Endothelial cell of umbilical vein (primary cell): ENCODE data around the gene TGFB1. TPM values are rescaled to one million over a fixed set of nuclear protein-coding genes. Genes with fewer than 3 reads are reported as not detected.

Experiments
- BruUV-seq: library from RNA; stranded (reverse); fragments of 400-500 nt; replicated peaks from 2 replicates; lab custom pipeline; 2021; lab: Mats Ljungman, UMichigan
- CTCF ChIA-PET: fragments of 300-600, 350-600 bp; sonication (Branson Sonifier 250); formaldehyde crosslinking; loops from one replicate; lab custom pipeline; 2021; ENCODE audit warnings: antibody characterized with exemption, inconsistent platforms; lab: Charles Lee
- POLR2A ChIA-PET: fragments of 300-600, 350-600 bp; sonication (Branson Sonifier 250); formaldehyde crosslinking; loops from one replicate; lab custom pipeline; 2021; ENCODE audit warnings: antibody characterized with exemption, inconsistent platforms; lab: Charles Lee
- DNase-seq: peaks from one replicate; pipeline ENCODE4 v3.0.0-alpha.2; 2011; ENCODE audit warnings: low read depth, low spot score
- FAIRE-seq: peaks from 2 replicates; lab custom pipeline; 2011; peaks lifted over from hg19 to GRCh38; lab: Jason Lieb, UNC
- H2AFZ ChIP-seq: 2 replicates; pipeline ENCODE4 v1.6.0; 2012; ENCODE audit warnings: low read depth, low read length, control low read depth, inconsistent platforms
- H3K27ac ChIP-seq: 2 replicates; pipeline ENCODE4 v1.5.1; 2011; ENCODE audit warnings: low read depth, mild to moderate bottlenecking, control low read depth, low read length, moderate library complexity; ENCODE audit not compliant: insufficient read depth
- H3K27me3 ChIP-seq, 2 experiments: 2 replicates each; pipeline versions ENCODE4 v1.6.0 to v1.6.1; 2011; ENCODE audit warnings: low read length in 2 of 2, mixed read lengths in 1 of 2; ENCODE audit not compliant: control insufficient read depth in 2 of 2, insufficient read depth in 2 of 2
- H3K36me3 ChIP-seq, 2 experiments: 2 replicates in 1 of 2; 3 replicates in 1 of 2; pipeline ENCODE4 v1.5.1; 2011; ENCODE audit warnings: low read length in 2 of 2, mild to moderate bottlenecking in 1 of 2, moderate library complexity in 1 of 2; ENCODE audit not compliant: control insufficient read depth in 2 of 2, insufficient read depth in 2 of 2; ENCODE audit errors: extremely low read depth in 1 of 2
- H3K4me1 ChIP-seq: 3 replicates; pipeline ENCODE4 v1.5.1; 2011; ENCODE audit warnings: mild to moderate bottlenecking, low read length; ENCODE audit not compliant: control insufficient read depth, insufficient read depth; ENCODE audit errors: extremely low read depth
- H3K4me2 ChIP-seq: 2 replicates; pipeline ENCODE4 v1.6.1; 2011; ENCODE audit warnings: low read length, control low read depth, mixed read lengths; ENCODE audit not compliant: insufficient read depth
- H3K4me3 ChIP-seq, 3 experiments: fragments of 200-600 bp in 1 of 3; sonication (generic), shearing (Covaris generic) in 1 of 3; replicated peaks in 1 of 3; 2 replicates each; pipeline ENCODE4 v1.5.1; 2011 to 2016; ENCODE audit warnings: control low read depth in 3 of 3, low read length in 3 of 3, mild to moderate bottlenecking in 2 of 3, inconsistent platforms in 1 of 3, low read depth in 1 of 3, moderate library complexity in 1 of 3; ENCODE audit not compliant: insufficient read depth in 1 of 3
- H3K79me2 ChIP-seq: 2 replicates; pipeline ENCODE4 v1.6.0; 2012; ENCODE audit warnings: low read length, inconsistent platforms; ENCODE audit not compliant: control insufficient read depth, insufficient read depth
- H3K9ac ChIP-seq: replicated peaks from 2 replicates; pipeline ENCODE3; 2011; ENCODE audit warnings: low read length, control low read depth; ENCODE audit not compliant: insufficient read depth; ENCODE audit errors: extremely low read depth
- H3K9me1 ChIP-seq: replicated peaks from 3 replicates; pipeline ENCODE4 v1.6.0; 2011; ENCODE audit warnings: mild to moderate bottlenecking, low read length; ENCODE audit not compliant: control insufficient read depth, insufficient read depth; ENCODE audit errors: extremely low read depth
- H3K9me3 ChIP-seq: replicated peaks from 2 replicates; pipeline ENCODE4 v1.5.1; 2012; ENCODE audit warnings: low read length, inconsistent platforms; ENCODE audit not compliant: control insufficient read depth, insufficient read depth
- H4K20me1 ChIP-seq: replicated peaks from 2 replicates; pipeline ENCODE3; 2011; ENCODE audit warnings: mild to moderate bottlenecking, low read length; ENCODE audit not compliant: control insufficient read depth, insufficient read depth; ENCODE audit errors: extremely low read depth
- EZH2 ChIP-seq: IDR thresholded peaks from 2 replicates; pipeline ENCODE4 v1.6.1; 2012; ENCODE audit warnings: borderline replicate concordance, low read depth, mild to moderate bottlenecking, moderate library complexity, low read length, inconsistent platforms; ENCODE audit not compliant: severe bottlenecking
- FOS ChIP-seq: IDR thresholded peaks from 2 replicates; pipeline ENCODE4 v1.6.1; 2011; ENCODE audit warnings: mild to moderate bottlenecking, low read length, moderate library complexity, borderline replicate concordance; ENCODE audit not compliant: insufficient read depth
- GATA2 ChIP-seq: IDR thresholded peaks from 2 replicates; pipeline ENCODE4 v1.7.0; 2011; ENCODE audit warnings: low read depth, mild to moderate bottlenecking, moderate library complexity, mixed read lengths, low read length; ENCODE audit not compliant: insufficient read length, insufficient read depth
- JUN ChIP-seq: IDR thresholded peaks from 2 replicates; pipeline ENCODE4 v1.6.1; 2011; ENCODE audit warnings: borderline replicate concordance, low read depth; ENCODE audit not compliant: insufficient read length, insufficient read depth
- MAX ChIP-seq: IDR thresholded peaks from 2 replicates; pipeline ENCODE4 v1.6.1; 2011; ENCODE audit not compliant: insufficient read depth, insufficient read length
- MYC ChIP-seq: IDR thresholded peaks from one replicate; pipeline ENCODE4 v1.6.1; 2011; ENCODE audit warnings: mild to moderate bottlenecking, low read depth, low read length
- POLR2A ChIP-seq: IDR thresholded peaks from 2 replicates; pipeline ENCODE4 v1.6.1; 2012; ENCODE audit warnings: low read depth, mild to moderate bottlenecking, control low read depth, low read length
- POLR2AphosphoS5 ChIP-seq: IDR thresholded peaks from 2 replicates; pipeline ENCODE4 v1.6.1; 2012; ENCODE audit warnings: low read depth, mild to moderate bottlenecking, control low read depth, low read length, moderate library complexity; ENCODE audit not compliant: insufficient read depth
- dilution Hi-C: fragments of 300-500 bp; cut with MboI; formaldehyde crosslinking; loops from one replicate; pipeline ENCODE4 v1.15.0; 2019; ENCODE audit warnings: low sequenced_read_pairs; ENCODE audit not compliant: extremely low pct_ligation_motif_present
- intact Hi-C: fragments of 100-400 bp; cut with micrococcal nuclease; formaldehyde crosslinking; loops from one replicate; pipeline ENCODE4 v1.10.0; 2022
- polyA plus RNA-seq, 4 experiments: library from polyadenylated mRNA; depleted of rRNA in 3 of 4; stranded (reverse) in 3 of 4; unstranded in 1 of 4; fragments of >200 nt; gene quantifications; 2 replicates each; pipeline versions ENCODE4 v1.2.1 to v1.2.3, GENCODE V29; 2011 to 2012; ENCODE audit warnings: missing spikeins in 1 of 4
- total RNA-seq: library from RNA; stranded (reverse); gene quantifications from 2 replicates; pipeline ENCODE4 v1.2.3, GENCODE V29; 2021
- TF ChIP-seq, protein P1 (sequence below), 2 donors: IDR thresholded peaks; 1 replicate in 1 of 2; 2 replicates in 1 of 2; pipeline ENCODE4 v1.5.1; 2011; ENCODE audit warnings: low read length in 2 of 2, mild to moderate bottlenecking in 2 of 2, moderate library complexity in 2 of 2, control low read depth in 1 of 2, inconsistent platforms in 1 of 2, low read depth in 1 of 2; ENCODE audit not compliant: insufficient read depth in 1 of 2; ENCODE audit errors: extremely low read depth in 1 of 2

The TGFB1 gene
- total and polyA plus RNA-seq, 2 donors (not counting 3 experiments of a cell fraction or from before 2014, with no cell fraction given), result 64.4 to 250 TPM

DNA sequence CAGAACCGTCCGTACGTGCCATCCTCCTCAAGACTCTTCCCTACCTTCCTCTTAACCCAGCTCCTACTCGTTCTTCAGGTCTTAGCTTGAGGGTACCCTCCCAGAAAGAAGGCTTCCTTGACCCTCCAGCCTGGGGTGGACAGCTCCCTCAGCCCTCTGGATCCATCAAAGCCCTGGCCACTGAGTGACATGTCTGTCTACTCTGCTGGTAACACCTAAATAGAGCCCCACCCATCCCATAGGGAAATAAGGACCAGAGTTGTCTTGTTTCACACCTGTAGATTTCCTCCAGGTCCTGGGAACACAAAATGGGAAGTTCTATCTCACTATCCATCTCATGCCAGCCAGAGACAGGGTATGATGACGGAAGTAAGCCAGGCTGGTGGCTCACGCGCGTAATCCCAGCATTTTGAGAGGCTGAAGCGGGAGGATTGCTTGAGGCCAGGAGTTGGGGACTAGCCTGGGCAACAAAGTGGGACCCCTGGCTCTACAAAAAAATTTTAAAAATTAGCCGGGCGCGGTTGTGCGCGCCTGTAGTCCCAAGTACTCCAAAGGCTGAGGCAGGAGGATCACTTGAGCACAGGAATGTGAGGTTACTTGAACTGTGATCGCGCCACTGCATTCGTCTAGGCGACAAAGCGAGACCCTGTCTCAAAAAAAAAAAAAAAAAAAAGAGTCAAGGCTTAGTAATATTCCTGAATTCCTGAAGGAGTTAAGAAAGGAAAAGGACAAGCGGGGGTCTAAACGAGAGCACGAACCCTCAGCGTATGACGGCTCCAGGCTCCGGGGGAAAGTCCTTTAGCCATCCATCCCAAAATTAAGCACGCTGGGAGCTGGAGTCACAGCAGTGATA is 44.3 kb downstream of the TGFB1 start:
- Histone ChIP-seq H3K36me3 (peaks cover 15 to 29% of the 10 kb centered on the region in 2 experiments), H3K9me3 (no peaks in the 10 kb centered on the region), H3K9ac (peak overlapping the region; percentile 83), H3K79me2 (peaks cover 34% of the 10 kb centered on the region), H3K9me1 (no peaks in the 10 kb centered on the region), H3K4me1 (peaks cover 42% of the 10 kb centered on the region), H3K27ac (peak overlapping the region; percentile 57), H3K4me3 (peak overlapping the region; percentile 71 to 97 (median 81)), H4K20me1 (no peaks in the 10 kb centered on the region), H3K4me2 (peak overlapping the region; percentile 95), H2AFZ (peak overlapping the region; percentile 51), H3K27me3 (no peaks in the 10 kb centered on the region)
- BruUV-seq, result TSS peak; percentile 64
- TF ChIP-seq POLR2AphosphoS5, result no peak
- TF ChIP-seq EZH2, result no peak
- no peak for TF ChIP-seq MAX
- no peak for TF ChIP-seq MYC
- TF ChIP-seq, protein P1, sequence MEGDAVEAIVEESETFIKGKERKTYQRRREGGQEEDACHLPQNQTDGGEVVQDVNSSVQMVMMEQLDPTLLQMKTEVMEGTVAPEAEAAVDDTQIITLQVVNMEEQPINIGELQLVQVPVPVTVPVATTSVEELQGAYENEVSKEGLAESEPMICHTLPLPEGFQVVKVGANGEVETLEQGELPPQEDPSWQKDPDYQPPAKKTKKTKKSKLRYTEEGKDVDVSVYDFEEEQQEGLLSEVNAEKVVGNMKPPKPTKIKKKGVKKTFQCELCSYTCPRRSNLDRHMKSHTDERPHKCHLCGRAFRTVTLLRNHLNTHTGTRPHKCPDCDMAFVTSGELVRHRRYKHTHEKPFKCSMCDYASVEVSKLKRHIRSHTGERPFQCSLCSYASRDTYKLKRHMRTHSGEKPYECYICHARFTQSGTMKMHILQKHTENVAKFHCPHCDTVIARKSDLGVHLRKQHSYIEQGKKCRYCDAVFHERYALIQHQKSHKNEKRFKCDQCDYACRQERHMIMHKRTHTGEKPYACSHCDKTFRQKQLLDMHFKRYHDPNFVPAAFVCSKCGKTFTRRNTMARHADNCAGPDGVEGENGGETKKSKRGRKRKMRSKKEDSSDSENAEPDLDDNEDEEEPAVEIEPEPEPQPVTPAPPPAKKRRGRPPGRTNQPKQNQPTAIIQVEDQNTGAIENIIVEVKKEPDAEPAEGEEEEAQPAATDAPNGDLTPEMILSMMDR (IDR thresholded peaks at IDR 0.05; ENCODE audit: extremely low read depth in 1 of 2, insufficient read depth in 1 of 2, low read depth in 1 of 2, low read length in 2 of 2), result no peak
- TF ChIP-seq JUN, result no peak
- TF ChIP-seq GATA2, result no peak
- no peak for TF ChIP-seq POLR2A
- TF ChIP-seq FOS, result no peak
- DNase-seq (peak; percentile 33), FAIRE-seq (no peak)
- ChIA-PET CTCF (interaction anchor here (0.6 to 4.1 kb wide), 28 partner anchors 11 to 261 kb away, joined by 3 to 62 read pairs (median 4); partner anchors contain the start of genes B9D2, DMAC2, HNRNPUL1 and TGFB1), POLR2A (interaction anchor here (0.5 to 0.7 kb wide), 2 partner anchors 12 to 105 kb away, joined by 5 to 7 read pairs; no protein-coding TSS in a partner anchor)
- intact Hi-C loops (loop anchor here (1.0 to 5.0 kb wide), 5 partner anchors 43 to 263 kb away; no protein-coding TSS in a partner anchor), dilution Hi-C loops (no loop called here)
